Lower leg skin (tissue), 3 donors: ENCODE results near the gene RHCG.

Source experiments
- CTCF ChIP-seq, 3 donors: fragments of 450-650 bp; IDR thresholded peaks; one replicate each; pipeline ENCODE4 v1.5.1; 2016; ENCODE audit warnings: antibody characterized with exemption in 3 of 3, mild to moderate bottlenecking in 3 of 3, moderate library complexity in 2 of 3
- POLR2A ChIP-seq, 2 donors: fragments of 450-650 bp; IDR thresholded peaks; one replicate each; pipeline ENCODE4 v1.6.1; 2016 to 2017; ENCODE audit warnings: antibody characterized with exemption in 2 of 2, mild to moderate bottlenecking in 1 of 2, moderate library complexity in 1 of 2

DNA sequence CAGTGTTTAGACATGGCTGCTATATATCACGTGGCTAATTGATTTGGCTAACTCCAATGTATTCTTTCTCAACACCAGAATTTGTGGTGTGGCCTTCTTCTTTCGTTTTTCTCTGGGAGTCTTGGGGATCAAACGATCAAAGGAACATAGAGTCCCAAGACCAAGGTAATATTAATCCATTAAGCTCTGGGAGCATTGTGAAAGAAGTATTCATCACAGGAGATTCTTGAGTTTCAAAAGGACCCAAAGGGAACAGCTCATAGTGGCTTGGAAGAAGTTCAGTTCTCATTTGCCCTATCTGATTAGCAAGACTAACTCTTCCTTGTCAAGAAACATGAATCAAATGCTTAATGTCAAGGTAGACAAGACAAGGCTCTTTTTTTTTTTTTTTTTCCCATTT, 46.0 kb upstream of the RHCG start:
- TF ChIP-seq CTCF (IDR thresholded peaks at IDR 0.05), result no peak
- TF ChIP-seq POLR2A (IDR thresholded peaks at IDR 0.05), result no peak
